Measurements from ENCODE around the gene IL1RAPL2.

- TF ChIP-seq CHD2 (IDR thresholded peaks at IDR 0.05; ENCODE audit: borderline replicate concordance, low read depth, low read length): no peak
- TF ChIP-seq EP300 (IDR thresholded peaks at IDR 0.05; ENCODE audit: borderline replicate concordance in 1 of 2, control insufficient read depth in 1 of 2, low read depth in 2 of 2, low read length in 2 of 2): no peak
- TF ChIP-seq CTCF (IDR thresholded peaks at IDR 0.05 in 2 of 3, conservative IDR thresholded peaks at IDR 0.05 in 1 of 3; ENCODE audit: control insufficient read depth in 2 of 3, extremely low read depth in 1 of 3, insufficient read depth in 1 of 3, low read depth in 3 of 3, low read length in 3 of 3): no peak
- no peak for TF ChIP-seq CBX3 (IDR thresholded peaks at IDR 0.05; ENCODE audit: borderline replicate concordance, low read depth)
- no peak for TF ChIP-seq SMC3 (IDR thresholded peaks at IDR 0.05; ENCODE audit: borderline replicate concordance, low read length)
- no peak for TF ChIP-seq PKNOX1 (IDR thresholded peaks at IDR 0.05)
- no peak for TF ChIP-seq ESRRA (IDR thresholded peaks at IDR 0.05; ENCODE audit: low read length)
- TF ChIP-seq POU2F2 (IDR thresholded peaks at IDR 0.05; ENCODE audit: borderline replicate concordance, low read depth, low read length): no peak
Measured at GRCh38 chrX:105098812-105099211, 532.8 kb downstream of the IL1RAPL2 start.
